ENCODE results near the gene ANGPT4.

ANGPT4 gene

GRCh38 chr20:956330-956951 is 40.3 kb upstream of the ANGPT4 start:
- TF ChIP-seq EZH2phosphoT487 (IDR thresholded peaks at IDR 0.05; ENCODE audit: low read depth) (no peak), CTCF (IDR thresholded peaks at IDR 0.05; ENCODE audit: low read depth, low read length) (peak; percentile 100)
- Histone ChIP-seq H3K9ac (ENCODE audit: low read length) (no peak overlapping the region), H3K4me2 (ENCODE audit: low read length) (peak overlapping the region; percentile 26), H3K27me3 (ENCODE audit: low read depth, low read length) (peaks cover 20% of the 10 kb centered on the region; the same call in 1 of the 2 replicates), H3K36me3 (replicated peaks; ENCODE audit: low read depth, low read length) (no peaks in the 10 kb centered on the region), H3K9me3 (ENCODE audit: insufficient read depth, low read length) (no peaks in the 10 kb centered on the region), H3K27ac (ENCODE audit: low read length) (no peak overlapping the region), H3K4me1 (ENCODE audit: low read length) (no peaks in the 10 kb centered on the region), H2AFZ (ENCODE audit: low read depth, low read length) (no peak overlapping the region), H3K4me3 (ENCODE audit: low read length) (no peak overlapping the region), H3K79me2 (ENCODE audit: low read length) (no peaks in the 10 kb centered on the region), H4K20me1 (ENCODE audit: insufficient read depth, low read length) (no peaks in the 10 kb centered on the region)

GRCh38 chr20:955656-956055 is 39.5 kb upstream of the ANGPT4 start:
- no peaks in the 10 kb centered on the region for H3K4me1 ChIP-seq (ENCODE audit: low read length)
- TF ChIP-seq CTCF (IDR thresholded peaks at IDR 0.05; ENCODE audit: low read depth, low read length) (no peak), EZH2phosphoT487 (IDR thresholded peaks at IDR 0.05; ENCODE audit: low read depth) (no peak)
- no peaks in the 10 kb centered on the region for H3K36me3 ChIP-seq (replicated peaks; ENCODE audit: low read depth, low read length)
- H2AFZ ChIP-seq (ENCODE audit: low read depth, low read length): no peak overlapping the region
- H3K9ac ChIP-seq (ENCODE audit: low read length): no peak overlapping the region
- no peak overlapping the region for H3K4me2 ChIP-seq (ENCODE audit: low read length)
- no peaks in the 10 kb centered on the region for H3K79me2 ChIP-seq (ENCODE audit: low read length)
- H3K4me3 ChIP-seq (ENCODE audit: low read length): no peak overlapping the region
- H3K27ac ChIP-seq (ENCODE audit: low read length): no peak overlapping the region
- H3K27me3 ChIP-seq (ENCODE audit: low read depth, low read length): peaks cover 20% of the 10 kb centered on the region; the same call in 1 of the 2 replicates
- H4K20me1 ChIP-seq (ENCODE audit: insufficient read depth, low read length): no peaks in the 10 kb centered on the region
- H3K9me3 ChIP-seq (ENCODE audit: insufficient read depth, low read length): no peaks in the 10 kb centered on the region

- Histone ChIP-seq H4K20me1 (ENCODE audit: insufficient read depth, low read length) (no peaks in the 10 kb centered on the region), H3K9ac (ENCODE audit: low read length) (no peak overlapping the region), H3K4me3 (ENCODE audit: low read length) (no peak overlapping the region), H3K36me3 (replicated peaks; ENCODE audit: low read depth, low read length) (no peaks in the 10 kb centered on the region), H2AFZ (ENCODE audit: low read depth, low read length) (no peak overlapping the region), H3K27me3 (ENCODE audit: low read depth, low read length) (peaks cover 16% of the 10 kb centered on the region; the same call in 1 of the 2 replicates), H3K79me2 (ENCODE audit: low read length) (no peaks in the 10 kb centered on the region), H3K9me3 (ENCODE audit: insufficient read depth, low read length) (no peaks in the 10 kb centered on the region), H3K4me1 (ENCODE audit: low read length) (no peaks in the 10 kb centered on the region), H3K4me2 (ENCODE audit: low read length) (no peak overlapping the region), H3K27ac (ENCODE audit: low read length) (no peak overlapping the region)
- TF ChIP-seq CTCF (IDR thresholded peaks at IDR 0.05; ENCODE audit: low read depth, low read length): no peak
Measured at GRCh38 chr20:955111-955510, 39.0 kb upstream of the ANGPT4 start.

- no peaks in the 10 kb centered on the region for H3K79me2 ChIP-seq (ENCODE audit: low read length)
- no peak overlapping the region for H3K9ac ChIP-seq (ENCODE audit: low read length)
- no peaks in the 10 kb centered on the region for H3K36me3 ChIP-seq (replicated peaks; ENCODE audit: low read depth, low read length)
- no peak overlapping the region for H2AFZ ChIP-seq (ENCODE audit: low read depth, low read length)
- H3K27ac ChIP-seq (ENCODE audit: low read length): no peak overlapping the region
- H3K4me2 ChIP-seq (ENCODE audit: low read length): no peak overlapping the region
- H3K4me1 ChIP-seq (ENCODE audit: low read length): no peaks in the 10 kb centered on the region
- H3K4me3 ChIP-seq (ENCODE audit: low read length): no peak overlapping the region
- 0 out of 2 replicates have a peak, but pooled peaks cover 7% of the 10 kb centered on the region for H3K27me3 ChIP-seq (ENCODE audit: low read depth, low read length)
- no peaks in the 10 kb centered on the region for H4K20me1 ChIP-seq (ENCODE audit: insufficient read depth, low read length)
- TF ChIP-seq EZH2phosphoT487 (IDR thresholded peaks at IDR 0.05; ENCODE audit: low read depth): no peak
- H3K9me3 ChIP-seq (ENCODE audit: insufficient read depth, low read length): no peaks in the 10 kb centered on the region
Measured at GRCh38 chr20:953742-954141, 37.6 kb upstream of the ANGPT4 start.
